ENCODE data around the gene ZBTB4. TPM values are rescaled to one million over a fixed set of nuclear protein-coding genes. Genes with fewer than 3 reads are reported as not detected.

ZBTB4 gene
- total RNA-seq, 1 donor from 2014 or later, result 51.0 TPM

- Mint-ChIP-seq H3K27ac (ENCODE audit: unreplicated experiment) (peak overlapping the region; percentile 59), H3K9me3 (ENCODE audit: low read depth) (no peaks in the 10 kb centered on the region), H3K27me3 (ENCODE audit: low read depth) (no peaks in the 10 kb centered on the region), H3K36me3 (ENCODE audit: low read depth) (no peaks in the 10 kb centered on the region), H3K4me1 (ENCODE audit: low read depth) (peaks cover 68% of the 10 kb centered on the region), H3K4me3 (ENCODE audit: unreplicated experiment) (peak overlapping the region; percentile 84)
- no peak for DNase-seq (ENCODE audit: low spot score)
- TF ChIP-seq CTCF (IDR thresholded peaks at IDR 0.05), result no peak
Measured at GRCh38 chr17:7440113-7440833, 39.2 kb downstream of the ZBTB4 start.

- no peak for DNase-seq (ENCODE audit: low spot score)
- H3K27me3 Mint-ChIP-seq (ENCODE audit: low read depth), result no peaks in the 10 kb centered on the region
- H3K27ac Mint-ChIP-seq (ENCODE audit: unreplicated experiment), result peak within 1 kb of the TSS; percentile 59
- no peak for TF ChIP-seq CTCF (IDR thresholded peaks at IDR 0.05)
- no peaks in the 10 kb centered on the region for H3K9me3 Mint-ChIP-seq (ENCODE audit: low read depth)
- no peaks in the 10 kb centered on the region for H3K36me3 Mint-ChIP-seq (ENCODE audit: low read depth)
- H3K4me1 Mint-ChIP-seq (ENCODE audit: low read depth), result peaks cover 65% of the 10 kb centered on the region
- peak within 1 kb of the TSS; percentile 87 for H3K4me3 Mint-ChIP-seq (ENCODE audit: unreplicated experiment)
Measured at GRCh38 chr17:7439462-7440112, 39.8 kb downstream of the ZBTB4 start, which contains the start of gene FGF11. TSS of gene FGF11 (plus strand) at chr17:7439512. CDS start at chr17:7439621, 109 bp downstream.

- H3K9me3 Mint-ChIP-seq (ENCODE audit: low read depth), result no peaks in the 10 kb centered on the region
- no peak for DNase-seq (ENCODE audit: low spot score)
- H3K27me3 Mint-ChIP-seq (ENCODE audit: low read depth), result no peaks in the 10 kb centered on the region
- peaks cover 58% of the 10 kb centered on the region for H3K4me1 Mint-ChIP-seq (ENCODE audit: low read depth)
- no peak overlapping the region for H3K27ac Mint-ChIP-seq (ENCODE audit: unreplicated experiment)
- no peak for TF ChIP-seq CTCF (IDR thresholded peaks at IDR 0.05)
- H3K36me3 Mint-ChIP-seq (ENCODE audit: low read depth), result no peaks in the 10 kb centered on the region
- peak overlapping the region; percentile 87 for H3K4me3 Mint-ChIP-seq (ENCODE audit: unreplicated experiment)
Measured at GRCh38 chr17:7438656-7439460, 40.6 kb downstream of the ZBTB4 start.

GRCh38 chr17:7437950-7438614 is 41.3 kb downstream of the ZBTB4 start:
- peak overlapping the region; percentile 54 for H3K27ac Mint-ChIP-seq (ENCODE audit: unreplicated experiment)
- H3K36me3 Mint-ChIP-seq (ENCODE audit: low read depth), result no peaks in the 10 kb centered on the region

More at GRCh38 chr17:7437950-7438614, 41.3 kb downstream of the ZBTB4 start:
- H3K9me3 Mint-ChIP-seq (ENCODE audit: low read depth), result no peaks in the 10 kb centered on the region
- H3K27me3 Mint-ChIP-seq (ENCODE audit: low read depth), result no peaks in the 10 kb centered on the region
- DNase-seq (ENCODE audit: low spot score), result no peak
- peak overlapping the region; percentile 87 for H3K4me3 Mint-ChIP-seq (ENCODE audit: unreplicated experiment)
- H3K4me1 Mint-ChIP-seq (ENCODE audit: low read depth), result peaks cover 53% of the 10 kb centered on the region
- TF ChIP-seq CTCF (IDR thresholded peaks at IDR 0.05), result no peak
